Activated CD4-positive, CD25-positive, alpha-beta regulatory T cell treated with anti-CD3 and anti-CD28 coated beads, Interleukin-2, amount 50 U/mL, for 24 hours (primary cell): ENCODE results near the gene EZH2.

Experiments
- ATAC-seq, 2 donors: fragments of 150-1000 bp; cut with Tn5 transposase; one replicate each; pipeline ENCODE4 v1.10.0; 2021; ENCODE audit warnings: mild to moderate bottlenecking in 1 of 2, moderate library complexity in 1 of 2

The EZH2 gene

GRCh38 chr7:148898845-148899484 is 14.9 kb upstream of the EZH2 start:
- ATAC-seq, result no peak

GRCh38 chr7:148894591-148894990 is 10.5 kb upstream of the EZH2 start:
- no peak for ATAC-seq

GRCh38 chr7:148893071-148893470 is 9.0 kb upstream of the EZH2 start:
- no peak for ATAC-seq

GRCh38 chr7:148888300-148888699 is 4.2 kb upstream of the EZH2 start:
- ATAC-seq, result no peak

- no peak for ATAC-seq
These were observed 2.8 kb upstream of the EZH2 start for GRCh38 chr7:148886844-148887243.

GRCh38 chr7:148884299-148885022 is 370 bp upstream of the EZH2 start:
- peak; percentile 93 to 94 for ATAC-seq

- ATAC-seq, result peak in 1 of 2 donors; percentile 9
These were observed 634 bp downstream of the EZH2 start for GRCh38 chr7:148883266-148884048.

- no peak for ATAC-seq
These were observed 1.2 kb downstream of the EZH2 start for GRCh38 chr7:148882841-148883265.

- ATAC-seq, result no peak
These were observed 1.9 kb downstream of the EZH2 start for GRCh38 chr7:148882192-148882591.

- ATAC-seq, result no peak
These were observed 5.8 kb downstream of the EZH2 start for GRCh38 chr7:148878317-148878716.

GRCh38 chr7:148877517-148877916 is 6.6 kb downstream of the EZH2 start:
- peak; percentile 29 to 52 for ATAC-seq

- ATAC-seq, result no peak
These were observed 11.9 kb downstream of the EZH2 start for GRCh38 chr7:148872188-148872587.

GRCh38 chr7:148871551-148871950 is 12.5 kb downstream of the EZH2 start:
- ATAC-seq, result no peak

GRCh38 chr7:148871030-148871429 is 13.1 kb downstream of the EZH2 start:
- ATAC-seq, result peak in 1 of 2 donors; percentile 58

GRCh38 chr7:148868378-148868674 is 15.8 kb downstream of the EZH2 start:
- ATAC-seq, result no peak

GRCh38 chr7:148867596-148868377 is 16.3 kb downstream of the EZH2 start:
- no peak for ATAC-seq

- no peak for ATAC-seq
These were observed 17.7 kb downstream of the EZH2 start for GRCh38 chr7:148866362-148866761.

- ATAC-seq, result no peak
These were observed 18.8 kb downstream of the EZH2 start for GRCh38 chr7:148865283-148865682.

GRCh38 chr7:148863324-148863723 is 20.8 kb downstream of the EZH2 start:
- no peak for ATAC-seq

GRCh38 chr7:148862481-148862880 is 21.6 kb downstream of the EZH2 start:
- ATAC-seq, result no peak

- no peak for ATAC-seq
These were observed 25.6 kb downstream of the EZH2 start for GRCh38 chr7:148858489-148858888.

- ATAC-seq, result peak; percentile 81 to 82
These were observed 27.2 kb downstream of the EZH2 start for GRCh38 chr7:148856891-148857290.

GRCh38 chr7:148856578-148856881 is 27.6 kb downstream of the EZH2 start:
- no peak for ATAC-seq
